ENCODE measurements around the gene AMZ1.

DNA sequence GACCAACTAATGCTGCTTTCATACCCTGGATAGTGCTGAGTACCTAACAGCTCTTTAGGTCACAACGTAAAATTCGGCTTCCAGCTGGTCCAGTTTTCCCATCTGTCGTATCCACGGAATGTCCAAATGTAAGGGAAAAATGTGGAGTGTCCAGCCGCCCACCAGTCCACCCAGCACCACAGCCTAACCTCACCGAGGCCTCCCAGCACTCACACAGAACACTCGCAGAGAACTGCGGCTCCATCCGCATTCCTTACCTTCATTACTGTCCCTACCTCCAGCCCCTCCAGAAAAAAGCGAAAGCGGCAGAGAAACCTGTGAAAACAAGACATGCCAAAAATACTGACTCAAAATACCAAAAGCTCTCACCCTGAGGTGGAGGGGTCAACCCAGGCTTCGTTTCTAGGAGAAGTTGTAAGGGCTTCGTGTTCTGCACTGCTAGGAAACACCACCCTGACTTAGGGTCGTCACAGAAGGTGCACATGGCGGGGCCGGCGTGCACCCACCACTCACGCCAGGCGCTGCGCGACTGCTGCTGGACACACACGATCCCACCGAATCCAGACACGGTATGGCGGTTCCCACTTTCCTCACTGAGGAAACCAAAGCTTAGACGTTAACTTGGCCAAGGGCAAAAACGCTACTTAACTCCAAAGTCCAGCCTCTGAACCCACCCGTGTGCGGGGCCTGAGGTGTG, 73.9 kb downstream of the AMZ1 start:
- TF ChIP-seq EP300 (IDR thresholded peaks at IDR 0.05) (no peak), POLR2A (IDR thresholded peaks at IDR 0.05; ENCODE audit: low read depth) (no peak)
- TF ChIP-seq, protein P1, sequence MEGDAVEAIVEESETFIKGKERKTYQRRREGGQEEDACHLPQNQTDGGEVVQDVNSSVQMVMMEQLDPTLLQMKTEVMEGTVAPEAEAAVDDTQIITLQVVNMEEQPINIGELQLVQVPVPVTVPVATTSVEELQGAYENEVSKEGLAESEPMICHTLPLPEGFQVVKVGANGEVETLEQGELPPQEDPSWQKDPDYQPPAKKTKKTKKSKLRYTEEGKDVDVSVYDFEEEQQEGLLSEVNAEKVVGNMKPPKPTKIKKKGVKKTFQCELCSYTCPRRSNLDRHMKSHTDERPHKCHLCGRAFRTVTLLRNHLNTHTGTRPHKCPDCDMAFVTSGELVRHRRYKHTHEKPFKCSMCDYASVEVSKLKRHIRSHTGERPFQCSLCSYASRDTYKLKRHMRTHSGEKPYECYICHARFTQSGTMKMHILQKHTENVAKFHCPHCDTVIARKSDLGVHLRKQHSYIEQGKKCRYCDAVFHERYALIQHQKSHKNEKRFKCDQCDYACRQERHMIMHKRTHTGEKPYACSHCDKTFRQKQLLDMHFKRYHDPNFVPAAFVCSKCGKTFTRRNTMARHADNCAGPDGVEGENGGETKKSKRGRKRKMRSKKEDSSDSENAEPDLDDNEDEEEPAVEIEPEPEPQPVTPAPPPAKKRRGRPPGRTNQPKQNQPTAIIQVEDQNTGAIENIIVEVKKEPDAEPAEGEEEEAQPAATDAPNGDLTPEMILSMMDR (IDR thresholded peaks at IDR 0.05): no peak
